ENCODE measurements around the gene CYP2R1. TPM values are rescaled to one million over a fixed set of nuclear protein-coding genes. Genes with fewer than 3 reads are reported as not detected.

CYP2R1 gene
- total and polyA plus RNA-seq, 2 experiments from 2014 or later, result 20.4 to 25.6 TPM

DNA sequence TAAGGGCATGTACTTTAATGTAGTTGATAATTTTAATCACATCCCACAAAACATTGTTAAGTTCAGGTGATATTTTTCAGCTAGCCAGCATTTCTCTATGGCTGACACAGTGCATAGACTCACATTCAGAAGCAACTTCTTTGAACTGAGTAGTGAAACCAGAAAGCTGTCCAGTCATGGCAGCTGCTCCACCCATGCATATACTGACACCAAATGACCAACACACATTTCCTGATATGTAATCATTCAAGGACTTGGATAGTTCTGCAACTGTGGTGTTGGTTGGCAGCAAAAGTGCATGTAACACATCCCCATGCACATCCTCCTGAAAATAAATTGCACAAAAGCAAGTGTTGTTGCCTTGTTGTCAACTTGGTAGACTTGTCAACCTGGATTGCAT is 40.4 kb upstream of the CYP2R1 start:
- Histone ChIP-seq H3K27ac (no peak overlapping the region), H4K20me1 (ENCODE audit: insufficient read depth, poor library complexity, severe bottlenecking) (no peaks in the 10 kb centered on the region), H3K36me3 (replicated peaks; ENCODE audit: insufficient read depth, low read depth) (no peaks in the 10 kb centered on the region), H3K27me3 (no peaks in the 10 kb centered on the region), H3K4me3 (no peak overlapping the region), H3K4me1 (ENCODE audit: insufficient read depth) (no peaks in the 10 kb centered on the region), H2AFZ (no peak overlapping the region), H3K4me2 (no peak overlapping the region), H3K9me2 (replicated peaks; ENCODE audit: insufficient read depth) (no peaks in the 10 kb centered on the region), H3K9me3 (ENCODE audit: low read depth) (no peaks in the 10 kb centered on the region), H3K79me2 (no peaks in the 10 kb centered on the region)
- no peak for DNase-seq (ENCODE audit: low spot score)
- no peak for TF ChIP-seq EZH2 (IDR thresholded peaks at IDR 0.05; ENCODE audit: borderline replicate concordance)
- TF ChIP-seq EZH2phosphoT487 (IDR thresholded peaks at IDR 0.05; ENCODE audit: low read depth, severe bottlenecking, unreplicated experiment), result no peak
- TF ChIP-seq, protein P1, sequence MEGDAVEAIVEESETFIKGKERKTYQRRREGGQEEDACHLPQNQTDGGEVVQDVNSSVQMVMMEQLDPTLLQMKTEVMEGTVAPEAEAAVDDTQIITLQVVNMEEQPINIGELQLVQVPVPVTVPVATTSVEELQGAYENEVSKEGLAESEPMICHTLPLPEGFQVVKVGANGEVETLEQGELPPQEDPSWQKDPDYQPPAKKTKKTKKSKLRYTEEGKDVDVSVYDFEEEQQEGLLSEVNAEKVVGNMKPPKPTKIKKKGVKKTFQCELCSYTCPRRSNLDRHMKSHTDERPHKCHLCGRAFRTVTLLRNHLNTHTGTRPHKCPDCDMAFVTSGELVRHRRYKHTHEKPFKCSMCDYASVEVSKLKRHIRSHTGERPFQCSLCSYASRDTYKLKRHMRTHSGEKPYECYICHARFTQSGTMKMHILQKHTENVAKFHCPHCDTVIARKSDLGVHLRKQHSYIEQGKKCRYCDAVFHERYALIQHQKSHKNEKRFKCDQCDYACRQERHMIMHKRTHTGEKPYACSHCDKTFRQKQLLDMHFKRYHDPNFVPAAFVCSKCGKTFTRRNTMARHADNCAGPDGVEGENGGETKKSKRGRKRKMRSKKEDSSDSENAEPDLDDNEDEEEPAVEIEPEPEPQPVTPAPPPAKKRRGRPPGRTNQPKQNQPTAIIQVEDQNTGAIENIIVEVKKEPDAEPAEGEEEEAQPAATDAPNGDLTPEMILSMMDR (IDR thresholded peaks at IDR 0.05; ENCODE audit: poor library complexity), result no peak

DNA sequence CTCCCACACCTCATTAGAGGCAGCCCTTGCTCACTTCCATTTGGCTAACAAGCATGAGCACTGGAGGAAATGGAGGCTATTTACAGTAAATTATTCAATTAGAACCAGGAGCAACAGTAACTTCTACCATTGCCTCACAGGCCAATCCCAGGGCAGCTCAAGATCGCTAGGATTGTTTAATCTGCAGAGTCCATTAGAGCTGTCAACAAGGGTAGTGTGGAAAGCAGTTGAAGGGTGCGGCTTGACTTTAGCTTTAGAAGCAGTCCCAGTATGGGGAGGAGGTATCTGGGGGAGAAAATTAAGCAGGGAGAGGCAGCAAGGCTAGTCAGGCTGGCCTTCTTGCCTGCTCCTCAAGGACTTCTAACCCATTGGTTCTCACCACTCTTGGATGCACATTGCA is 38.3 kb upstream of the CYP2R1 start:
- TF ChIP-seq EZH2 (IDR thresholded peaks at IDR 0.05; ENCODE audit: borderline replicate concordance), result no peak
- TF ChIP-seq, protein P1 (IDR thresholded peaks at IDR 0.05; ENCODE audit: poor library complexity), result no peak
- TF ChIP-seq EZH2phosphoT487 (IDR thresholded peaks at IDR 0.05; ENCODE audit: low read depth, severe bottlenecking, unreplicated experiment), result no peak
- DNase-seq (ENCODE audit: low spot score), result no peak
- Histone ChIP-seq H3K4me1 (ENCODE audit: insufficient read depth) (no peaks in the 10 kb centered on the region), H3K27me3 (no peaks in the 10 kb centered on the region), H3K4me3 (no peak overlapping the region), H4K20me1 (ENCODE audit: insufficient read depth, poor library complexity, severe bottlenecking) (no peaks in the 10 kb centered on the region), H3K79me2 (no peaks in the 10 kb centered on the region), H2AFZ (no peak overlapping the region), H3K4me2 (no peak overlapping the region), H3K9me2 (replicated peaks; ENCODE audit: insufficient read depth) (no peaks in the 10 kb centered on the region), H3K36me3 (replicated peaks; ENCODE audit: insufficient read depth, low read depth) (no peaks in the 10 kb centered on the region), H3K9me3 (ENCODE audit: low read depth) (no peaks in the 10 kb centered on the region), H3K27ac (no peak overlapping the region)
- 71% methylated on average over 2 of the region's 2 CpGs for WGBS (ENCODE audit: low lambda C conversion rate, missing lambda C conversion rate)

DNA sequence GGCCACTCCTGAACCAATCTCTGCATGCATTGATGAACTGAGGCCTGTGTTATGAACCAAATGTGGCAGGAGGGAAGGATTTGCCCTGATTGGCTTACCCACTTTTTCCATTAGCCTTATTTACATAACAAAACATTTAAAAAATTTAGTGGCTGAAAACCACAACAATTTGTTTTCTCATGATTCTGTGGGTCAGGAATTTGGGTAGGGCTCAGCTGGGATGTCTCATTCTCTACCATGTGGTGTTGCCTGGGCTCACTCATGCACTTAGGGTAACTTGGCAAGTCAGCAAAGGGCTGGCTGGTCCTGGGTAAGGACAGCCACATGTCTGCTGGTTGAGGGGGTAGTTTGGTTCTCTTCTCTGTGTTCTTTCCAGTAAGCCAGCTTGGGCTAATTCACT is 35.1 kb upstream of the CYP2R1 start:
- H3K27me3 ChIP-seq, result no peaks in the 10 kb centered on the region
- no peak for DNase-seq (ENCODE audit: low spot score)
- TF ChIP-seq EZH2 (IDR thresholded peaks at IDR 0.05; ENCODE audit: borderline replicate concordance) (no peak), EZH2phosphoT487 (IDR thresholded peaks at IDR 0.05; ENCODE audit: low read depth, severe bottlenecking, unreplicated experiment) (no peak)
- TF ChIP-seq, protein P1 (IDR thresholded peaks at IDR 0.05; ENCODE audit: poor library complexity), result no peak
- no peaks in the 10 kb centered on the region for H3K79me2 ChIP-seq
- no peaks in the 10 kb centered on the region for H3K36me3 ChIP-seq (replicated peaks; ENCODE audit: insufficient read depth, low read depth)
- H3K9me2 ChIP-seq (replicated peaks; ENCODE audit: insufficient read depth), result no peaks in the 10 kb centered on the region
- no peak overlapping the region for H3K27ac ChIP-seq
- H3K4me3 ChIP-seq, result no peak overlapping the region
- H3K4me1 ChIP-seq (ENCODE audit: insufficient read depth), result no peaks in the 10 kb centered on the region
- H4K20me1 ChIP-seq (ENCODE audit: insufficient read depth, poor library complexity, severe bottlenecking), result no peaks in the 10 kb centered on the region
- H3K4me2 ChIP-seq, result no peak overlapping the region
- no peaks in the 10 kb centered on the region for H3K9me3 ChIP-seq (ENCODE audit: low read depth)
- no peak overlapping the region for H2AFZ ChIP-seq

DNA sequence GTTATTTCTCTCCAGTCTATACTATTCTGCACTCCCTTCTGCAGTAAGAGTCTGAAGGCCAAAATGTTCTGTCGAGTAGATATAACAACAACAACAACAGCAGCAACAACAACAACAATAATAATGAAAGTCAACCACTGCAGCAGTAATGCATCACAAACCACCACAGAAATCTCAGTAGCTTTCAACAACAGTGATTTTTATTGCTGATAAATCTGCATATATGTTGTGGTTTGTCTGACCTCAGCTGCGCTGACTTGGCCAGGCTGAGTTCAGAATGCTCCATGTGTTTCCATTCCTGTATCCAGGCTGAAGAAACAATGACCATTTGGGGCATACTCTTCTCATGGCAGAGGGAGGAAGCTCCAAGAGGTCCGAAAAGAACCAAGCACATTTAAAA is 32.3 kb upstream of the CYP2R1 start:
- Histone ChIP-seq H3K79me2 (no peaks in the 10 kb centered on the region), H3K4me3 (no peak overlapping the region), H3K36me3 (replicated peaks; ENCODE audit: insufficient read depth, low read depth) (no peaks in the 10 kb centered on the region), H3K4me2 (no peak overlapping the region), H3K4me1 (ENCODE audit: insufficient read depth) (no peaks in the 10 kb centered on the region), H3K27ac (no peak overlapping the region), H3K9me2 (replicated peaks; ENCODE audit: insufficient read depth) (no peaks in the 10 kb centered on the region), H3K9me3 (ENCODE audit: low read depth) (no peaks in the 10 kb centered on the region), H2AFZ (no peak overlapping the region), H4K20me1 (ENCODE audit: insufficient read depth, poor library complexity, severe bottlenecking) (no peaks in the 10 kb centered on the region), H3K27me3 (no peaks in the 10 kb centered on the region)
- TF ChIP-seq EZH2phosphoT487 (IDR thresholded peaks at IDR 0.05; ENCODE audit: low read depth, severe bottlenecking, unreplicated experiment) (no peak), EZH2 (IDR thresholded peaks at IDR 0.05; ENCODE audit: borderline replicate concordance) (no peak)
- TF ChIP-seq, protein P1 (IDR thresholded peaks at IDR 0.05; ENCODE audit: poor library complexity), result no peak
- 92% methylated on average over 3 of the region's 3 CpGs for WGBS (ENCODE audit: low lambda C conversion rate, missing lambda C conversion rate)
- no peak for DNase-seq (ENCODE audit: low spot score)
